Astrocyte (in vitro differentiated cells and primary cell): ENCODE data around the gene HBG2.

Experiments used
- EZH2 ChIP-seq: IDR thresholded peaks from 2 replicates; pipeline ENCODE4 v1.6.1; 2012; ENCODE audit warnings: mild to moderate bottlenecking, low read length, inconsistent platforms; ENCODE audit not compliant: insufficient read depth
- TF ChIP-seq, protein P1 (sequence below): IDR thresholded peaks from 2 replicates; pipeline ENCODE4 v1.5.1; 2011; ENCODE audit warnings: low read depth, mild to moderate bottlenecking, inconsistent platforms, low read length, moderate library complexity; ENCODE audit not compliant: insufficient read depth

- TF ChIP-seq, protein P1, sequence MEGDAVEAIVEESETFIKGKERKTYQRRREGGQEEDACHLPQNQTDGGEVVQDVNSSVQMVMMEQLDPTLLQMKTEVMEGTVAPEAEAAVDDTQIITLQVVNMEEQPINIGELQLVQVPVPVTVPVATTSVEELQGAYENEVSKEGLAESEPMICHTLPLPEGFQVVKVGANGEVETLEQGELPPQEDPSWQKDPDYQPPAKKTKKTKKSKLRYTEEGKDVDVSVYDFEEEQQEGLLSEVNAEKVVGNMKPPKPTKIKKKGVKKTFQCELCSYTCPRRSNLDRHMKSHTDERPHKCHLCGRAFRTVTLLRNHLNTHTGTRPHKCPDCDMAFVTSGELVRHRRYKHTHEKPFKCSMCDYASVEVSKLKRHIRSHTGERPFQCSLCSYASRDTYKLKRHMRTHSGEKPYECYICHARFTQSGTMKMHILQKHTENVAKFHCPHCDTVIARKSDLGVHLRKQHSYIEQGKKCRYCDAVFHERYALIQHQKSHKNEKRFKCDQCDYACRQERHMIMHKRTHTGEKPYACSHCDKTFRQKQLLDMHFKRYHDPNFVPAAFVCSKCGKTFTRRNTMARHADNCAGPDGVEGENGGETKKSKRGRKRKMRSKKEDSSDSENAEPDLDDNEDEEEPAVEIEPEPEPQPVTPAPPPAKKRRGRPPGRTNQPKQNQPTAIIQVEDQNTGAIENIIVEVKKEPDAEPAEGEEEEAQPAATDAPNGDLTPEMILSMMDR, result no peak
- TF ChIP-seq EZH2, result no peak
Measured at GRCh38 chr11:5252919-5253265, 1.7 kb downstream of the HBG2 start.
